22Rv1 (cell line): ENCODE measurements around the gene CDK14.

Experiments
- ZFX ChIP-seq: fragments of 450-650 bp; IDR thresholded peaks from 2 replicates; pipeline ENCODE4 v1.6.1; 2017; ENCODE audit warnings: antibody characterized with exemption, borderline replicate concordance
- TF ChIP-seq, protein P1 (sequence below): fragments of 450-650 bp; IDR thresholded peaks from 2 replicates; pipeline ENCODE4 v1.5.1; 2017; ENCODE audit warnings: mild to moderate bottlenecking

- TF ChIP-seq, protein P1, sequence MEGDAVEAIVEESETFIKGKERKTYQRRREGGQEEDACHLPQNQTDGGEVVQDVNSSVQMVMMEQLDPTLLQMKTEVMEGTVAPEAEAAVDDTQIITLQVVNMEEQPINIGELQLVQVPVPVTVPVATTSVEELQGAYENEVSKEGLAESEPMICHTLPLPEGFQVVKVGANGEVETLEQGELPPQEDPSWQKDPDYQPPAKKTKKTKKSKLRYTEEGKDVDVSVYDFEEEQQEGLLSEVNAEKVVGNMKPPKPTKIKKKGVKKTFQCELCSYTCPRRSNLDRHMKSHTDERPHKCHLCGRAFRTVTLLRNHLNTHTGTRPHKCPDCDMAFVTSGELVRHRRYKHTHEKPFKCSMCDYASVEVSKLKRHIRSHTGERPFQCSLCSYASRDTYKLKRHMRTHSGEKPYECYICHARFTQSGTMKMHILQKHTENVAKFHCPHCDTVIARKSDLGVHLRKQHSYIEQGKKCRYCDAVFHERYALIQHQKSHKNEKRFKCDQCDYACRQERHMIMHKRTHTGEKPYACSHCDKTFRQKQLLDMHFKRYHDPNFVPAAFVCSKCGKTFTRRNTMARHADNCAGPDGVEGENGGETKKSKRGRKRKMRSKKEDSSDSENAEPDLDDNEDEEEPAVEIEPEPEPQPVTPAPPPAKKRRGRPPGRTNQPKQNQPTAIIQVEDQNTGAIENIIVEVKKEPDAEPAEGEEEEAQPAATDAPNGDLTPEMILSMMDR, result no peak
- no peak for TF ChIP-seq ZFX
Measured at GRCh38 chr7:90839316-90839715, 243.2 kb downstream of the CDK14 start.
